Fibroblast of pulmonary artery (primary cell): ENCODE data around the gene SMIM35.

Experiments
- DNase-seq: peaks from one replicate; pipeline ENCODE4 v3.0.0-alpha.2; 2010; ENCODE audit warnings: low read depth
- H3K4me3 ChIP-seq: replicated peaks from 2 replicates; pipeline ENCODE4 v1.5.1; 2011; ENCODE audit warnings: low read depth, mild to moderate bottlenecking, control low read depth, low read length, moderate library complexity
- CTCF ChIP-seq: IDR thresholded peaks from 2 replicates; pipeline ENCODE4 v1.5.1; 2011; ENCODE audit warnings: mild to moderate bottlenecking, control low read depth, low read length, inconsistent platforms; ENCODE audit errors: missing control alignments

Gene SMIM35

GRCh38 chr11:118046964-118047700 is 39.6 kb downstream of the SMIM35 start:
- TF ChIP-seq CTCF, result no peak
- DNase-seq, result no peak
- H3K4me3 ChIP-seq, result no peak overlapping the region

GRCh38 chr11:118046051-118046963 is 40.5 kb downstream of the SMIM35 start:
- no peak for TF ChIP-seq CTCF
- no peak for DNase-seq
- H3K4me3 ChIP-seq, result no peak overlapping the region

GRCh38 chr11:118045191-118045590 is 41.6 kb downstream of the SMIM35 start:
- TF ChIP-seq CTCF, result no peak
- no peak overlapping the region for H3K4me3 ChIP-seq
- no peak for DNase-seq

- H3K4me3 ChIP-seq, result no peak overlapping the region
- DNase-seq, result no peak
- TF ChIP-seq CTCF, result no peak
Observed at GRCh38 chr11:118042796-118043195, 44.0 kb downstream of the SMIM35 start.

- DNase-seq, result no peak
- no peak overlapping the region for H3K4me3 ChIP-seq
- TF ChIP-seq CTCF, result no peak
Observed at GRCh38 chr11:118042141-118042540, 44.6 kb downstream of the SMIM35 start.

GRCh38 chr11:118033443-118033842 is 53.3 kb downstream of the SMIM35 start:
- H3K4me3 ChIP-seq, result no peak overlapping the region
- no peak for DNase-seq
- no peak for TF ChIP-seq CTCF
